Mammary epithelial cell (primary cell): ENCODE data around the gene TNFSF9.

Source experiments
- CTCF ChIP-seq, 2 donors: IDR thresholded peaks in 1 of 2; conservative IDR thresholded peaks in 1 of 2; 2 replicates each; pipeline ENCODE4 v1.5.1; 2011 to 2012; ENCODE audit warnings: inconsistent platforms in 2 of 2, low read length in 2 of 2, mild to moderate bottlenecking in 2 of 2, control low read depth in 1 of 2, low read depth in 1 of 2; ENCODE audit not compliant: insufficient read depth in 1 of 2; ENCODE audit errors: extremely low read depth in 1 of 2
- EZH2 ChIP-seq: IDR thresholded peaks from 2 replicates; pipeline ENCODE4 v1.6.1; 2012; ENCODE audit warnings: low read length, inconsistent platforms, borderline replicate concordance

- TF ChIP-seq CTCF (conservative IDR thresholded peaks at IDR 0.05 in 1 of 2, IDR thresholded peaks at IDR 0.05 in 1 of 2; ENCODE audit: extremely low read depth in 1 of 2, insufficient read depth in 1 of 2, low read depth in 1 of 2, low read length in 2 of 2) = no peak
- no peak for TF ChIP-seq EZH2
Observed at GRCh38 chr19:6494438-6495036, 36.3 kb upstream of the TNFSF9 start.
